Posterior cingulate gyrus (tissue), 11 donors: Measurements from ENCODE around the gene PIANP.

Experiments used
- DNase-seq, 10 donors: peaks; one replicate each; pipeline versions ENCODE4 v3.0.0 to v3.0.0-alpha.2; 2020 to 2021; ENCODE audit warnings: mixed read lengths in 3 of 10
- intact Hi-C: fragments of 100-400 bp; cut with DNase I; formaldehyde crosslinking; loops from one replicate; pipeline ENCODE4 v1.15.1; 2023

The PIANP gene

GRCh38 chr12:6684609-6685008 is 16.0 kb downstream of the PIANP start:
- intact Hi-C loops, result loop anchor here (1.0 kb wide), 1 partner anchor 67 kb away; no protein-coding TSS in a partner anchor
- peak in 1 of 10 donors; percentile 60 for DNase-seq

- peak in 1 of 10 donors; percentile 5 for DNase-seq
- intact Hi-C loops, result no loop called here
Measured at GRCh38 chr12:6676962-6677361, 23.7 kb downstream of the PIANP start.

GRCh38 chr12:6672143-6672542 is 28.5 kb downstream of the PIANP start:
- peak in 1 of 10 donors; percentile 52 for DNase-seq
- intact Hi-C loops, result no loop called here

- DNase-seq, result peak in 1 of 10 donors; percentile 17
- intact Hi-C loops, result no loop called here
Measured at GRCh38 chr12:6667559-6668210, 32.9 kb downstream of the PIANP start.

- DNase-seq, result no peak
- intact Hi-C loops, result no loop called here
Measured at GRCh38 chr12:6666211-6666610, 34.4 kb downstream of the PIANP start.

GRCh38 chr12:6664902-6665301 is 35.7 kb downstream of the PIANP start:
- no peak for DNase-seq
- intact Hi-C loops, result loop anchor here (5.0 kb wide), 1 partner anchor 48 kb away; no protein-coding TSS in a partner anchor

- peak; percentile 95 to 100 (median 97) for DNase-seq
- intact Hi-C loops, result loop anchor here (1.0 to 5.0 kb wide), 3 partner anchors 26 to 60 kb away; partner anchors contain the start of gene ZNF384
Measured at GRCh38 chr12:6662906-6663742, 37.5 kb downstream of the PIANP start, which contains the start of gene ING4. ING4 (minus strand) TSS chr12:6663119; CDS start chr12:6663101, 18 bp downstream.

GRCh38 chr12:6662602-6662905 is 38.1 kb downstream of the PIANP start:
- no peak for DNase-seq
- intact Hi-C loops, result loop anchor here (5.0 kb wide), 1 partner anchor 45 kb away; no protein-coding TSS in a partner anchor

GRCh38 chr12:6653987-6654386 is 46.6 kb downstream of the PIANP start:
- intact Hi-C loops, result no loop called here
- peak in 2 of 10 donors; percentile 12 to 43 for DNase-seq

GRCh38 chr12:6653342-6653741 is 47.3 kb downstream of the PIANP start:
- DNase-seq, result no peak
- intact Hi-C loops, result no loop called here

- no peak for DNase-seq
- intact Hi-C loops, result no loop called here
Measured at GRCh38 chr12:6652391-6652790, 48.2 kb downstream of the PIANP start.

GRCh38 chr12:6650832-6651231 is 49.8 kb downstream of the PIANP start:
- intact Hi-C loops, result no loop called here
- peak in 2 of 10 donors; percentile 44 to 62 for DNase-seq

GRCh38 chr12:6647083-6647604 is 53.5 kb downstream of the PIANP start, which contains the start of gene ACRBP:
ACRBP (minus strand) TSS chr12:6647432; CDS start chr12:6647366, 66 bp downstream.
- intact Hi-C loops, result no loop called here

GRCh38 chr12:6646276-6647082 is 54.1 kb downstream of the PIANP start:
- intact Hi-C loops, result no loop called here
- DNase-seq, result peak in 3 of 10 donors; percentile 61 to 80 (median 68)

More at GRCh38 chr12:6647083-6647604, 53.5 kb downstream of the PIANP start, which contains the start of gene ACRBP:
- DNase-seq, result peak; percentile 48 to 96 (median 59)

GRCh38 chr12:6644903-6645302 is 55.7 kb downstream of the PIANP start:
- intact Hi-C loops, result no loop called here
- DNase-seq, result peak in 6 of 10 donors; percentile 41 to 90 (median 71)

- intact Hi-C loops, result no loop called here
- DNase-seq, result peak in 2 of 10 donors; percentile 27 to 41
Measured at GRCh38 chr12:6644257-6644596, 56.4 kb downstream of the PIANP start.
